ENCODE data around the gene OTOGL. TPM values are rescaled to one million over a fixed set of nuclear protein-coding genes. Genes with fewer than 3 reads are reported as not detected.

OTOGL gene
- polyA plus RNA-seq, 3 donors: not detected

- no peaks in the 10 kb centered on the region for H3K36me3 ChIP-seq (replicated peaks in 1 of 2; ENCODE audit: control insufficient read depth in 1 of 2, insufficient read depth in 2 of 2, low read length in 2 of 2)
- H3K27me3 ChIP-seq (ENCODE audit: control insufficient read depth in 2 of 2, insufficient read depth in 2 of 2, low read length in 2 of 2): no peaks in the 10 kb centered on the region
- H2AFZ ChIP-seq (ENCODE audit: insufficient read depth, low read depth, low read length, poor library complexity, severe bottlenecking): no peak overlapping the region
- no peak for TF ChIP-seq CTCF (IDR thresholded peaks at IDR 0.05)
- no peaks in the 10 kb centered on the region for H3K79me2 ChIP-seq (ENCODE audit: insufficient read depth, low read length)
- H3K4me3 Mint-ChIP-seq: no peak overlapping the region
- no peaks in the 10 kb centered on the region for H3K4me1 ChIP-seq (ENCODE audit: control insufficient read depth in 1 of 2, insufficient read depth in 2 of 2, low read length in 2 of 2)
- no peaks in the 10 kb centered on the region for H3K9me3 ChIP-seq (replicated peaks in 1 of 2; ENCODE audit: control insufficient read depth in 1 of 2, insufficient read depth in 1 of 2, low read length in 2 of 2)
- H3K9me3 Mint-ChIP-seq: no peaks in the 10 kb centered on the region
- no peak overlapping the region for H3K27ac Mint-ChIP-seq
- no peaks in the 10 kb centered on the region for H3K4me1 Mint-ChIP-seq
- no peak overlapping the region for H3K4me3 ChIP-seq (replicated peaks in 1 of 3; ENCODE audit: low read depth in 2 of 3, low read length in 3 of 3)
- no peak overlapping the region for H3K27ac ChIP-seq (ENCODE audit: low read depth in 1 of 2, low read length in 2 of 2)
- peaks cover 1 to 2% (median 2%) of the 10 kb centered on the region in 3 donors for H3K27me3 Mint-ChIP-seq (ENCODE audit: low read depth in 3 of 3)
- WGBS (ENCODE audit: insufficient coverage): no CpG with 5 or more reads among the region's 1 CpG
- H3K9ac ChIP-seq (ENCODE audit: insufficient read depth, low read length, poor library complexity, severe bottlenecking): no peak overlapping the region
- DNase-seq: no peak
- no peaks in the 10 kb centered on the region for H4K20me1 ChIP-seq (ENCODE audit: insufficient read depth, low read length)
- intact Hi-C loops (cut with micrococcal nuclease): no loop called here
- no peak overlapping the region for H3K4me2 ChIP-seq (replicated peaks; ENCODE audit: extremely low read depth, low read length, poor library complexity, severe bottlenecking)
- H3K36me3 Mint-ChIP-seq: no peaks in the 10 kb centered on the region
Observed at GRCh38 chr12:80200414-80200813, 101.1 kb downstream of the OTOGL start.

- no peaks in the 10 kb centered on the region for H3K9me3 ChIP-seq (replicated peaks in 1 of 2; ENCODE audit: control insufficient read depth in 1 of 2, insufficient read depth in 1 of 2, low read length in 2 of 2)
- no peak overlapping the region for H3K27ac Mint-ChIP-seq
Observed at GRCh38 chr12:80201908-80202307, 102.6 kb downstream of the OTOGL start.

More at GRCh38 chr12:80201908-80202307, 102.6 kb downstream of the OTOGL start:
- no CpG with 5 or more reads among the region's 2 CpGs for WGBS (ENCODE audit: insufficient coverage)
- Histone ChIP-seq H3K36me3 (replicated peaks in 1 of 2; ENCODE audit: control insufficient read depth in 1 of 2, insufficient read depth in 2 of 2, low read length in 2 of 2) (no peaks in the 10 kb centered on the region), H3K9ac (ENCODE audit: insufficient read depth, low read length, poor library complexity, severe bottlenecking) (no peak overlapping the region), H2AFZ (ENCODE audit: insufficient read depth, low read depth, low read length, poor library complexity, severe bottlenecking) (no peak overlapping the region), H3K4me3 (replicated peaks in 1 of 3; ENCODE audit: low read depth in 2 of 3, low read length in 3 of 3) (no peak overlapping the region), H3K79me2 (ENCODE audit: insufficient read depth, low read length) (no peaks in the 10 kb centered on the region), H3K4me1 (ENCODE audit: control insufficient read depth in 1 of 2, insufficient read depth in 2 of 2, low read length in 2 of 2) (no peaks in the 10 kb centered on the region), H3K4me2 (replicated peaks; ENCODE audit: extremely low read depth, low read length, poor library complexity, severe bottlenecking) (no peak overlapping the region), H3K27me3 (ENCODE audit: control insufficient read depth in 2 of 2, insufficient read depth in 2 of 2, low read length in 2 of 2) (no peaks in the 10 kb centered on the region), H4K20me1 (ENCODE audit: insufficient read depth, low read length) (no peaks in the 10 kb centered on the region), H3K27ac (ENCODE audit: low read depth in 1 of 2, low read length in 2 of 2) (no peak overlapping the region)
- Mint-ChIP-seq H3K9me3 (no peaks in the 10 kb centered on the region), H3K4me3 (no peak overlapping the region), H3K36me3 (no peaks in the 10 kb centered on the region), H3K4me1 (no peaks in the 10 kb centered on the region), H3K27me3 (ENCODE audit: low read depth in 3 of 3) (peaks cover 2 to 3% (median 2%) of the 10 kb centered on the region in 3 donors)
- no peak for DNase-seq
- no peak for TF ChIP-seq CTCF (IDR thresholded peaks at IDR 0.05)
- intact Hi-C loops (cut with micrococcal nuclease): no loop called here
